D721Med (cell line): Measurements from ENCODE around the gene NTRK3.

Source experiments
- DNase-seq: peaks from one replicate; pipeline ENCODE4 v3.0.0; 2011; ENCODE audit warnings: low spot score; ENCODE audit not compliant: insufficient read length
- FAIRE-seq: peaks from 2 replicates; lab custom pipeline; 2011; peaks lifted over from hg19 to GRCh38; lab: Jason Lieb, UNC
- CTCF ChIP-seq: IDR thresholded peaks from 2 replicates; pipeline ENCODE4 v1.5.1; 2012; ENCODE audit warnings: mild to moderate bottlenecking, control low read depth; ENCODE audit not compliant: insufficient read depth; ENCODE audit errors: missing control alignments

Gene NTRK3

DNA sequence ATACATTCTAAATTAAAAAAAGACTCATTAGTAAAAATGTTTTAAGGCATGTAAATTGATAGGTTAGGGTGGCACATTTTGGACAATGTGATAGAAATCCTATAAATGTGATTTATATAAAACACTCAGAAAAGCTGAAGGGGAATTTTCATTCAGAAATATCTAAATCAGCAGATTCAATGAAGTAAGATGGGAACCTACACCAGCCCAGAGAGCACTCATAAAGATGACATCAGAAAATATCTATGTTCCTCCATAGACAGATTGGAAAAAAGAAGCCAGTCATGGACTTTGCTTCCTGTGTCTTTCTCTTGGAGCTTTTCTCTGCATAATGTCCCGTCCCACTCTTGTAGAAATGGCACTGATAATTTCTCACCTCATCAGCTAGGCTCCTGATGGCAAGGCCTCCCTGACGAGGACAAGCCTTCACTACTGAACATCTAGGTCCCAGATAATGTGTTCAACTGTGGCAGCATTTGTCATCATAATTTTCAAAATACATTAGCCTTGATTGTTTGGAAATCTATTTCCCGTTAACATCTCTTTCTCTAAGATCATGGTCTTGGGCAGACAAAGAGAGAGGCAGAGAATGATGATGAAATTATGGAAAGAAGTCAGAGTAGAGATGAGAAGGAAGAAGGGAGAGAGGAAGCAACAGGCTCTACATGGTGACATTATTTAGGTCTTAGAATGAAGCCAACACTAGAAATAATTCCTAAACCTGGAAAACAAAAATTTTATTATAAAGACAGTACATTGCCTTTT, 354.4 kb downstream of the NTRK3 start:
- DNase-seq, result no peak
- no peak for TF ChIP-seq CTCF
- FAIRE-seq, result no peak

GRCh38 chr15:87901008-87901407, 355.5 kb downstream of the NTRK3 start:
- FAIRE-seq (no peak), DNase-seq (no peak)
- TF ChIP-seq CTCF, result no peak

GRCh38 chr15:87896936-87897335, 359.6 kb downstream of the NTRK3 start:
- no peak for TF ChIP-seq CTCF
- no peak for DNase-seq
- FAIRE-seq, result no peak

- no peak for TF ChIP-seq CTCF
- DNase-seq (no peak), FAIRE-seq (no peak)
These were observed 369.4 kb downstream of the NTRK3 start for GRCh38 chr15:87887177-87887576.

DNA sequence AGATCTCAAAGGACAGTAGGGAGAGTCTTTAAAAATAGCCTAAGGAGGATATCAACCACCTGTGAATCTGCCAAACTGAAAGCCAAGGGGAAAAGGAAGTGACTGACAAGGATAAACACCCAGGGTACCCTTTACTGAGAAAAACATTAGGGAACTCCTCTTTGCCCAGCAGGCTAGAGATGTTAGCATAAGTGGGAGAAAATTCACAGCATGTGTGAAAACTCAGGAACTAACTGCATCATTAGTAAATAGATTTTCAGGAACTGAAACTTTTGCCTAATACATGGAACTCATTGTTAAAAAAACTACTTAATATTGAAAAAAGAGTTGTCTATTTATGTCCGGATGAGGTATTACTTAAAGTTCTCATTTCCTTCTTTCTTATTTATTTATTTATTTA, 375.5 kb downstream of the NTRK3 start:
- DNase-seq (no peak), FAIRE-seq (no peak)
- no peak for TF ChIP-seq CTCF

DNA sequence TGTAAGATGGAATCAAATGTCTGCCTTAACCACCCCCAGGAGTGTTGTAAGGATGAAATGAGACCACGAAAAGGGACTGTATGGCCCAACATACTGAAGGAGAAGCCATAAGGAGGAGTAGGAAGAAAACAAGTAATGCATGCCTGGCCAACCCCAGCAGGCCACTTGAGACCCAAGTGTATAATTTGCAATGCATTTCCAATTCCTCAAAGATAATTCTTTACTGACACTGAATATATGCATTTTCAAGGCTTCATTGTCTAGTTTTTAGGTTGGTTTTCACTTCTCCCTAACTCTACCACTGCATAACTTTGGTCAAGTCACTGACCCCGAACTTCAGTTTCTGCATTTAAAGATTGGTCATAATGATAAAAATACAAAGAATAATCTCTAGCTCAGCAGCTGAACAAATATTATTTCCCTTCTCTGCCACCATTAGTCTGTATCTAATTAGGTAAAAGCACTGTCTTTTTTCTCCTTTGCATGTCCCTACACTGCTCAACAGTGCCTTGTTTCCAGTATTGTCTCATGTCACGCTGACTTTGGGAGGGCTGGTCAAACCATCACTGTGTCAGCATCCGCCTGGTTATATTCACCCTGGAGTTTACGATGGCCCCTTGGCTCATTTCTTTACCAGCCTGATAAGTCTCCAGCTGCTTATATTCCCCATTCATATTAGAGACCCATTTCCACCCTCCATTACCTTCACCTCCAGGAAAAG, 378.6 kb downstream of the NTRK3 start:
- TF ChIP-seq CTCF, result no peak
- no peak for FAIRE-seq
- DNase-seq, result no peak

DNA sequence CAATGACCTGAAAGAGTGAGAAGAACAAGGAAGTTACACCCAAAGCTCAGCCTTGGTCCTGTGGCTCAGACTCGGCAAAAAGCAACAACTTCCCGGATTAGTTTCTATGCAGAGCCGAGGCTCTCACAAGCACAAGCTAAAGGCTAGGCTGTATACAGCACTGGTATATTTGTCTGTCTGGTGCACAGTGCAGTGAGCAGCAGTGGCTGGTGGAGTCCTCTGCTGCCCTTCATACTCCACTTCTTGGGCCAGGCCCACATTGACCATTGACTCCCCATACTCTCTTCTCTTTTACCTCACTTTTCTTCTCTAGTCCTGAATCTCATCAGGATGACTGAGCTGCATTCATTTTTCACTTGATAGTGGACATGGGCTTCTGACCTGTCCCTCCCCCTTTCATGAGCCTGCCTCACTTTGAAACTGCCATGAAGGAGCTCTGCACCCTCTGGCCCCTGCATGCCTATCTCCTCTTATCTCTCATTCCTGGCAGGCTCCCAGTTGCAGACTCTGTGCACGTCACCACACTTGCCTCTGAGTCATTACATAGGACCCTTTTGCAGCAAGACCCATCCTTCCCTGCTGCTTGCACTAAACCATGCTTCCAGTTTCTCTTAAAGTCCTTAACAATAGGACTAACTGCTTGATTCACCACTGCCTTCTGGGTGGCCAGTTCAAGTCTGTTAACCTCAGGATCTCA, 379.3 kb downstream of the NTRK3 start:
- no peak for TF ChIP-seq CTCF
- DNase-seq (no peak), FAIRE-seq (no peak)
